GM12878 (cell line): Measurements from ENCODE around the gene H6PD.

Experiments used
- CEBPB ChIP-seq, 2 experiments: fragments of 150-350 bp in 1 of 2; IDR thresholded peaks; 2 replicates each; pipeline ENCODE4 v1.6.1; 2012 to 2014; ENCODE audit warnings: low read depth in 2 of 2, low read length in 2 of 2, borderline replicate concordance in 1 of 2, inconsistent platforms in 1 of 2
- E2F8 ChIP-seq: fragments of 450-650 bp; IDR thresholded peaks from 2 replicates; pipeline ENCODE4 v1.6.1; 2018; ENCODE audit warnings: mild to moderate bottlenecking, low read depth, moderate library complexity; ENCODE audit not compliant: partially characterized antibody
- ETV6 ChIP-seq, 2 experiments: fragments of 450-650 bp in 1 of 2; IDR thresholded peaks in 1 of 2; conservative IDR thresholded peaks in 1 of 2; 2 replicates each; pipeline ENCODE4 v1.6.1; 2014; ENCODE audit warnings: antibody characterized with exemption in 1 of 2, borderline replicate concordance in 1 of 2, low read depth in 1 of 2, mild to moderate bottlenecking in 1 of 2, moderate library complexity in 1 of 2
- FOXM1 ChIP-seq: IDR thresholded peaks from 2 replicates; pipeline ENCODE4 v1.6.1; 2012; ENCODE audit warnings: low read depth, mild to moderate bottlenecking, inconsistent platforms, low read length, moderate library complexity
- POLR2A ChIP-seq: IDR thresholded peaks from 2 replicates; pipeline ENCODE4 v1.6.1; 2011; ENCODE audit warnings: low read depth, mild to moderate bottlenecking, low read length
- SUZ12 ChIP-seq: fragments of 200-600 bp; sonication (generic); IDR thresholded peaks from one replicate; pipeline ENCODE4 v1.6.1; 2018; ENCODE audit warnings: antibody characterized with exemption, mild to moderate bottlenecking; ENCODE audit not compliant: unreplicated experiment

GRCh38 chr1:9267352-9267686 lies 32.7 kb downstream of the H6PD start:
- TF ChIP-seq FOXM1 (no peak), ETV6 (conservative IDR thresholded peaks at IDR 0.05 in 1 of 2, IDR thresholded peaks at IDR 0.05 in 1 of 2; ENCODE audit: borderline replicate concordance in 1 of 2, low read depth in 1 of 2) (no peak), CEBPB (IDR thresholded peaks at IDR 0.05; ENCODE audit: borderline replicate concordance in 1 of 2, low read depth in 2 of 2, low read length in 2 of 2) (no peak), POLR2A (no peak), E2F8 (no peak), SUZ12 (no peak)
